RWPE2 (cell line): ENCODE results near the gene NVL.
"Not testable (repeated sequence)": the region's sequence is repeated elsewhere in the genome, so short reads cannot be mapped to it uniquely, and the experiment has no call there.

Source experiments
- ATAC-seq: fragments of 200-7000 bp; cut with Tn5 transposase; 3 replicates; pipeline ENCODE4 v1.9.1; 2021; ENCODE audit warnings: low read depth
- DNase-seq: peaks from one replicate; pipeline ENCODE4 v3.0.0-alpha.2; 2020; ENCODE audit warnings: low spot score
- H3K27ac ChIP-seq: fragments of 450-650 bp; 2 replicates; pipeline ENCODE4 v1.5.1; 2017; ENCODE audit warnings: mild to moderate bottlenecking; ENCODE audit not compliant: poor library complexity, severe bottlenecking
- H3K27me3 ChIP-seq: fragments of 250-450 bp; sonication (Bioruptor Pico); 2 replicates; pipeline ENCODE4 v1.5.1; 2021; ENCODE audit warnings: mild to moderate bottlenecking, moderate library complexity; ENCODE audit not compliant: insufficient read depth, poor library complexity, severe bottlenecking
- H3K36me3 ChIP-seq: fragments of 250-450 bp; sonication (Bioruptor Pico); 2 replicates; pipeline ENCODE4 v1.5.1; 2020; ENCODE audit warnings: low read depth, mild to moderate bottlenecking, moderate library complexity
- H3K4me1 ChIP-seq: fragments of 250-450 bp; sonication (Bioruptor Pico); 2 replicates; pipeline ENCODE4 v1.5.1; 2021; ENCODE audit warnings: mild to moderate bottlenecking, moderate library complexity; ENCODE audit not compliant: insufficient read depth, poor library complexity, severe bottlenecking
- H3K4me3 ChIP-seq: fragments of 250-450 bp; sonication (Bioruptor Pico); 2 replicates; pipeline ENCODE4 v1.5.1; 2021; ENCODE audit warnings: mild to moderate bottlenecking, moderate library complexity; ENCODE audit not compliant: severe bottlenecking
- H3K9me3 ChIP-seq: fragments of 250-450 bp; sonication (Bioruptor Pico); 2 replicates; pipeline ENCODE4 v1.5.1; 2021; ENCODE audit warnings: mild to moderate bottlenecking, moderate library complexity; ENCODE audit not compliant: severe bottlenecking
- TF ChIP-seq, protein P1 (sequence below): fragments of 450-650 bp; IDR thresholded peaks from one replicate; pipeline ENCODE4 v1.5.1; 2017; ENCODE audit warnings: mild to moderate bottlenecking, moderate library complexity; ENCODE audit not compliant: poor library complexity, severe bottlenecking

NVL gene

DNA sequence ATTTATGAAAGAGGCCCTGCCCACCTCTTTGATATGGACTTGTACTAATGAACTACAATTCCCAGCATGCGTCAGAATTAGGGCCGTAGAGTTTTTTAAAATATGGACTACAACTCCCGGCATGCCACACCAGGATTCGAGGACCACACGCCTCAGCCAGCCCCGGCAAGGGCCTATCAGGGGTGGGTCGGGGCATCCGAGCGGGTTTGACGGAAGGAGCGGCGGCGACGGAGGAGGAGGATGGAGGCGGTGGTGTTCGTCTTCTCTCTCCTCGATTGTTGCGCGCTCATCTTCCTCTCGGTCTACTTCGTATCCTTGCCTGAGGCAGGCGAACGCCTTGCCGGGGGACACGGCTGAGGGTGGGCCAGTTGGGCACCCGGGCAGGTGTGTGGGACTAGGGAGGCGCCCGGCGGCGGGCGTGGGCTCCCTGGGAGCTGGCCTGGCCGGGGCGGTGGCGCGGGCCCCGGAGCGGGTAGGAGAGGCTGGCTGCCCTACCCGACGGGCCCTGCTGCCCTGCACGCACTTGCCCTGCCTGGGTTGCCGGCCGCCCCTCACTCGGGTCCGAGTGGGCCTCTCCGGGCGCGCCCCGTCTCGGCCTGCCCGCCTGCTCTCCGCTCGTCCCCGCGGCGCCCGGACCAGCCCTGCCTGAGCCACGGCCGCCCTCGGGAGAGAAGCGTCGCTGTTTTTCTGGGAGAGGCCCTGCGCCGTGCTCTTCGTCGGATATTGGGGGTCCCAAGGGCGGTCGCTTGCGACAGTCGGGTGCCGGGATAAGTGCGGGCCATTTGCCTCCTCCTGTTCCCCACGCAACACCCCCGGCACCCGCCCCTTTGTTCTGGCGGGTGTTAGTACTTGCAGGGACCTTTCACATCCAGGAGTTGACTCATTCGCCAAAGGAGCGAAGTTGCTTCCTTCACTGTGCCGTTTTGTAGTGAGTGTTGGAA, 27.0 kb upstream of the NVL start, which contains the start of gene CNIH4:
CNIH4 (plus strand) TSS at position 195 of the 941 bp plus-strand sequence; CDS start at position 241, 46 bp downstream.
- Histone ChIP-seq H3K27ac (peak within 1 kb of the TSS; percentile 55), H3K27me3 (no peaks in the 10 kb centered on the region), H3K36me3 (peaks cover 4% of the 10 kb centered on the region; the same call in 1 of the 2 replicates), H3K4me1 (no peaks in the 10 kb centered on the region), H3K4me3 (peak within 1 kb of the TSS; percentile 89), H3K9me3 (no peaks in the 10 kb centered on the region)
- ATAC-seq (peak; percentile 96), DNase-seq (peak; percentile 80)
- TF ChIP-seq, protein P1, sequence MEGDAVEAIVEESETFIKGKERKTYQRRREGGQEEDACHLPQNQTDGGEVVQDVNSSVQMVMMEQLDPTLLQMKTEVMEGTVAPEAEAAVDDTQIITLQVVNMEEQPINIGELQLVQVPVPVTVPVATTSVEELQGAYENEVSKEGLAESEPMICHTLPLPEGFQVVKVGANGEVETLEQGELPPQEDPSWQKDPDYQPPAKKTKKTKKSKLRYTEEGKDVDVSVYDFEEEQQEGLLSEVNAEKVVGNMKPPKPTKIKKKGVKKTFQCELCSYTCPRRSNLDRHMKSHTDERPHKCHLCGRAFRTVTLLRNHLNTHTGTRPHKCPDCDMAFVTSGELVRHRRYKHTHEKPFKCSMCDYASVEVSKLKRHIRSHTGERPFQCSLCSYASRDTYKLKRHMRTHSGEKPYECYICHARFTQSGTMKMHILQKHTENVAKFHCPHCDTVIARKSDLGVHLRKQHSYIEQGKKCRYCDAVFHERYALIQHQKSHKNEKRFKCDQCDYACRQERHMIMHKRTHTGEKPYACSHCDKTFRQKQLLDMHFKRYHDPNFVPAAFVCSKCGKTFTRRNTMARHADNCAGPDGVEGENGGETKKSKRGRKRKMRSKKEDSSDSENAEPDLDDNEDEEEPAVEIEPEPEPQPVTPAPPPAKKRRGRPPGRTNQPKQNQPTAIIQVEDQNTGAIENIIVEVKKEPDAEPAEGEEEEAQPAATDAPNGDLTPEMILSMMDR: no peak

GRCh38 chr1:224353975-224354925, 24.3 kb upstream of the NVL start:
- Histone ChIP-seq H3K4me3 (no peak overlapping the region), H3K36me3 (no peaks in the 10 kb centered on the region), H3K4me1 (no peaks in the 10 kb centered on the region), H3K9me3 (no peaks in the 10 kb centered on the region), H3K27me3 (no peaks in the 10 kb centered on the region), H3K27ac (no peak overlapping the region)
- TF ChIP-seq, protein P1: no peak
- ATAC-seq: no peak
- no peak for DNase-seq

DNA sequence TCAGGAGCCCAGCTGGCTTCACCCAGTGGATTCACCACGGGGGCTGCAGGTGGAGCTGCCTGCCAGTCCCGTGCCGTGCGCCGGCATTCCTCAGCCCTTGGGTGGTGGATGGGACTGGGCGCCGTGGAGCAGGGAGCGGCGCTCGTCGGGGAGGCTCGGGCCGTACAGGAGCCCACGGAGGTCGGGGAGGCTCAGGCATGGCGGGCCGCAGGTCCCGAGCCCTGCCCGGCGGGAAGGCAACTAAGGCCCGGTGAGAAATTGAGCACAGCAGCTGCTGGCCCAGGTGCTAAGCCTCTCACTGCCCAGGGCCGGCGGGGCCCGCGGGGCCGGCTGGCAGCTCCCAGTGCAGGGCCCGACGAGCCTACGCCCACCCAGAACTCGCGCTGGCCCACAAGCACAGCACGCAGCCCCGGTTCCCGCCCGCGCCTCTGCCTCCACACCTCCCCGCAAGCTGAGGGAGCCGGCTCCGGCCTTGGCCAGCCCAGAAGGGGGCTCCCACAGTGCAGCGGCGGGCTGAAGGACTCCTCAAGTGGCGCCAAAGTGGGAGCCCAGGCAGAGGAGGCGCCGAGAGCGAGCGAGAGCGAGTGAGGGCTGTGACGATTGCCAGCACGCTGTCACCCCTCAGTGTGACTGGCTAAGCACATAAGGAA, 22.6 kb upstream of the NVL start:
- H3K36me3 ChIP-seq, DNase-seq, ATAC-seq, H3K4me1 ChIP-seq, H3K4me3 ChIP-seq, H3K9me3 ChIP-seq, H3K27ac ChIP-seq, H3K27me3 ChIP-seq: not testable (repeated sequence)

- not testable (repeated sequence) for H3K4me1 ChIP-seq, H3K9me3 ChIP-seq, H3K4me3 ChIP-seq, ATAC-seq, H3K27ac ChIP-seq, H3K36me3 ChIP-seq, DNase-seq, H3K27me3 ChIP-seq
These were observed 19.7 kb upstream of the NVL start for GRCh38 chr1:224349716-224350115.

- no peak for ATAC-seq
- TF ChIP-seq, protein P1: no peak
- H3K4me3 ChIP-seq: no peak overlapping the region
- no peak for DNase-seq
- H3K9me3 ChIP-seq: no peaks in the 10 kb centered on the region
- H3K4me1 ChIP-seq: no peaks in the 10 kb centered on the region
- H3K36me3 ChIP-seq: no peaks in the 10 kb centered on the region
- no peak overlapping the region for H3K27ac ChIP-seq
- no peaks in the 10 kb centered on the region for H3K27me3 ChIP-seq
These were observed 18.2 kb upstream of the NVL start for GRCh38 chr1:224348137-224348536.
